Muscle of leg (tissue), 11 donors: ENCODE results near the gene SF3B3. TPM values are rescaled to one million over a fixed set of nuclear protein-coding genes. Genes with fewer than 3 reads are reported as not detected.
"Not testable (repeated sequence)": the region's sequence is repeated elsewhere in the genome, so short reads cannot be mapped to it uniquely, and the experiment has no call there.

Experiments used
- DNase-seq: peaks from one replicate; pipeline ENCODE4 v3.0.0; 2013
- H3K27ac ChIP-seq: one replicate; pipeline ENCODE4 v1.5.1; 2013; ENCODE audit warnings: mild to moderate bottlenecking, low read length, control low read depth
- H3K27me3 ChIP-seq: one replicate; pipeline ENCODE4 v1.6.1; 2013; ENCODE audit warnings: low read length; ENCODE audit not compliant: control insufficient read depth, insufficient read depth
- H3K36me3 ChIP-seq: one replicate; pipeline ENCODE4 v1.6.1; 2013; ENCODE audit warnings: low read length; ENCODE audit not compliant: control insufficient read depth, insufficient read depth
- H3K4me1 ChIP-seq: one replicate; pipeline ENCODE4 v1.6.1; 2013; ENCODE audit warnings: low read length; ENCODE audit not compliant: control insufficient read depth, insufficient read depth
- H3K4me3 ChIP-seq: one replicate; pipeline ENCODE4 v1.5.1; 2013; ENCODE audit warnings: low read length, control low read depth
- H3K9me3 ChIP-seq: replicated peaks from 2 replicates; pipeline ENCODE4 v1.6.1; 2013; ENCODE audit warnings: low read depth, low read length; ENCODE audit not compliant: control insufficient read depth
- WGBS: methylation state at CpG from one replicate; pipeline ENCODE4 v1.1.5; 2013; ENCODE audit warnings: missing lambda C conversion rate; ENCODE audit not compliant: insufficient coverage; 5-methylcytosine and 5-hydroxymethylcytosine counted together
- polyA plus RNA-seq, 8 donors: library from polyadenylated mRNA; unstranded; fragments of 120-200 nt; gene quantifications; one replicate each; pipeline versions ENCODE4 v1.2.1 to v1.2.3, GENCODE V29; 2013; ENCODE audit warnings: inconsistent platforms in 1 of 8, low replicate concordance in 1 of 8; ENCODE audit not compliant: insufficient read length in 8 of 8, insufficient read depth in 1 of 8
- total RNA-seq: library from RNA; stranded (reverse); fragments of 120-200 nt; gene quantifications from one replicate; pipeline ENCODE4 v1.2.4, GENCODE V29; 2013

SF3B3 gene
- total and polyA plus RNA-seq, 9 donors = 131 to 247 (median 203) TPM

- H3K4me1 ChIP-seq = no peaks in the 10 kb centered on the region
- 100% methylated on average over 2 of the region's 5 CpGs for WGBS
- H3K27me3 ChIP-seq = peaks cover 3% of the 10 kb centered on the region
- no peak overlapping the region for H3K27ac ChIP-seq
- H3K36me3 ChIP-seq = no peaks in the 10 kb centered on the region
- H3K9me3 ChIP-seq = no peaks in the 10 kb centered on the region
- H3K4me3 ChIP-seq = no peak overlapping the region
- DNase-seq = no peak
Observed at GRCh38 chr16:70611224-70611598, 87.6 kb downstream of the SF3B3 start.

GRCh38 chr16:70611785-70612303, 88.2 kb downstream of the SF3B3 start:
- H3K36me3 ChIP-seq = no peaks in the 10 kb centered on the region
- no peaks in the 10 kb centered on the region for H3K9me3 ChIP-seq
- no peak overlapping the region for H3K4me3 ChIP-seq
- DNase-seq = no peak
- H3K4me1 ChIP-seq = no peaks in the 10 kb centered on the region
- WGBS = 68% methylated on average over 3 of the region's 4 CpGs
- no peak overlapping the region for H3K27ac ChIP-seq
- peaks cover 3% of the 10 kb centered on the region for H3K27me3 ChIP-seq

GRCh38 chr16:70612931-70613330, 89.3 kb downstream of the SF3B3 start:
- H3K9me3 ChIP-seq = no peaks in the 10 kb centered on the region
- WGBS = 80% methylated on average over 7 of the region's 8 CpGs
- H3K4me3 ChIP-seq = no peak overlapping the region
- H3K4me1 ChIP-seq = no peaks in the 10 kb centered on the region
- no peaks in the 10 kb centered on the region for H3K36me3 ChIP-seq
- peaks cover 3% of the 10 kb centered on the region for H3K27me3 ChIP-seq
- no peak for DNase-seq
- H3K27ac ChIP-seq = no peak overlapping the region

- Histone ChIP-seq H3K9me3 (no peaks in the 10 kb centered on the region), H3K27me3 (peaks cover 3% of the 10 kb centered on the region), H3K27ac (no peak overlapping the region), H3K36me3 (no peaks in the 10 kb centered on the region), H3K4me3 (no peak overlapping the region), H3K4me1 (no peaks in the 10 kb centered on the region)
- 46% methylated on average over 2 of the region's 5 CpGs for WGBS
- DNase-seq = no peak
Observed at GRCh38 chr16:70614208-70614951, 90.8 kb downstream of the SF3B3 start.

GRCh38 chr16:70615945-70616344, 92.3 kb downstream of the SF3B3 start:
- no peaks in the 10 kb centered on the region for H3K4me1 ChIP-seq
- H3K27me3 ChIP-seq = peaks cover 2% of the 10 kb centered on the region
- no peak overlapping the region for H3K27ac ChIP-seq
- no peak overlapping the region for H3K4me3 ChIP-seq
- no peaks in the 10 kb centered on the region for H3K9me3 ChIP-seq
- no CpG with 5 or more reads among the region's 5 CpGs for WGBS
- DNase-seq = no peak
- H3K36me3 ChIP-seq = no peaks in the 10 kb centered on the region

GRCh38 chr16:70621864-70622263, 98.2 kb downstream of the SF3B3 start:
- WGBS = no CpG with 5 or more reads among the region's 3 CpGs
- not testable (repeated sequence) for H3K4me3 ChIP-seq, H3K9me3 ChIP-seq, H3K36me3 ChIP-seq, DNase-seq, H3K4me1 ChIP-seq, H3K27me3 ChIP-seq, H3K27ac ChIP-seq

Other genes with a start within 250 kb of the SF3B3 start
- 38.1 TPM for gene AARS1, start 234.3 kb upstream of the SF3B3 start, total RNA-seq
- 10 to 100 TPM; 50.1 to 71.1 (median 62.7) TPM for gene AARS1, start 234.3 kb upstream of the SF3B3 start, polyA plus RNA-seq
- 19.9 TPM for gene DDX19B, start 224.6 kb upstream of the SF3B3 start, total RNA-seq
- 10 to 100 TPM; 19.1 to 27.5 (median 22.1) TPM for gene DDX19B, start 224.6 kb upstream of the SF3B3 start, polyA plus RNA-seq
- gene DDX19A, start 176.9 kb upstream of the SF3B3 start, total RNA-seq = 37.2 TPM
- 10 to 100 TPM; 32.7 to 39.7 (median 36.1) TPM for gene DDX19A, start 176.9 kb upstream of the SF3B3 start, polyA plus RNA-seq
- 26.0 TPM for gene ST3GAL2, start 84.7 kb upstream of the SF3B3 start, total RNA-seq
- 10 to 100 TPM; 19.3 to 36.5 (median 30.0) TPM for gene ST3GAL2, start 84.7 kb upstream of the SF3B3 start, polyA plus RNA-seq
- 7.3 TPM for gene FCSK, start 69.2 kb upstream of the SF3B3 start, total RNA-seq
- 10 to 100 TPM in 1 of 8 donors, 1 to 10 TPM in 7; 5.2 to 10.2 (median 8.0) TPM for gene FCSK, start 69.2 kb upstream of the SF3B3 start, polyA plus RNA-seq
- gene COG4, start 262 bp upstream of the SF3B3 start, total RNA-seq = 48.2 TPM
- gene COG4, start 262 bp upstream of the SF3B3 start, polyA plus RNA-seq = 10 to 100 TPM; 30.6 to 42.2 (median 39.0) TPM
- gene IL34, start 122.7 kb downstream of the SF3B3 start, total RNA-seq = 10.2 TPM
- 10 to 100 TPM in 1 of 8 donors, 1 to 10 TPM in 7; 6.2 to 10.9 (median 7.9) TPM for gene IL34, start 122.7 kb downstream of the SF3B3 start, polyA plus RNA-seq
- 28.9 TPM for gene MTSS2, start 162.2 kb downstream of the SF3B3 start, total RNA-seq
- 100 to 1,000 TPM in 7 of 8 donors, 10 to 100 TPM in 1; 92.6 to 150 (median 125) TPM for gene MTSS2, start 162.2 kb downstream of the SF3B3 start, polyA plus RNA-seq